Spleen (tissue), 11 donors: ENCODE data around the gene EP400. TPM values are rescaled to one million over a fixed set of nuclear protein-coding genes. Genes with fewer than 3 reads are reported as not detected.

ENCODE experiments used
- DNase-seq: peaks from one replicate; pipeline ENCODE4 v3.0.0-alpha.2; 2020
- H3K27ac ChIP-seq, 8 donors: fragments of 200-600 bp; sonication (generic) in 7 of 8; 1 replicate in 4 of 8; 2 replicates in 4 of 8; pipeline versions ENCODE4 v1.5.0 to v1.8.0; 2016 to 2021; ENCODE audit warnings: inconsistent platforms in 4 of 8, mild to moderate bottlenecking in 4 of 8, moderate library complexity in 1 of 8
- H3K27me3 ChIP-seq, 7 donors: fragments of 200-600 bp; sonication (generic) in 6 of 7; replicated peaks in 1 of 7; 1 replicate in 4 of 7; 2 replicates in 3 of 7; pipeline versions ENCODE4 v1.5.0 to v1.8.0; 2016 to 2021; ENCODE audit warnings: inconsistent platforms in 3 of 7, mild to moderate bottlenecking in 1 of 7
- H3K36me3 ChIP-seq, 6 donors: fragments of 200-600 bp; sonication (generic) in 5 of 6; 1 replicate in 4 of 6; 2 replicates in 2 of 6; pipeline versions ENCODE4 v1.5.0 to v1.8.0; 2016 to 2021; ENCODE audit warnings: inconsistent platforms in 2 of 6
- H3K4me1 ChIP-seq, 6 donors: fragments of 200-600 bp; sonication (generic) in 5 of 6; 1 replicate in 3 of 6; 2 replicates in 3 of 6; pipeline versions ENCODE4 v1.5.0 to v1.8.0; 2016 to 2021; ENCODE audit warnings: inconsistent platforms in 3 of 6
- H3K4me3 ChIP-seq, 8 donors: fragments of 200-600 bp; sonication (generic) in 7 of 8; 1 replicate in 4 of 8; 2 replicates in 4 of 8; pipeline versions ENCODE4 v1.5.0 to v1.8.0; 2016 to 2021; ENCODE audit warnings: inconsistent platforms in 4 of 8, mild to moderate bottlenecking in 4 of 8, moderate library complexity in 2 of 8
- H3K9me3 ChIP-seq, 8 donors: fragments of 200-600 bp; sonication (generic) in 7 of 8; 1 replicate in 4 of 8; 2 replicates in 4 of 8; pipeline versions ENCODE4 v1.5.0 to v1.8.0; 2016 to 2021; ENCODE audit warnings: inconsistent platforms in 4 of 8
- POLR2A ChIP-seq, 3 donors: fragments of 450-650 bp; IDR thresholded peaks; one replicate each; pipeline ENCODE4 v1.5.1; 2017; ENCODE audit warnings: antibody characterized with exemption in 3 of 3, mild to moderate bottlenecking in 1 of 3
- POLR2AphosphoS5 ChIP-seq, 3 donors: sonication (generic); formaldehyde crosslinking; IDR thresholded peaks; one replicate each; pipeline ENCODE4 v1.5.1; 2017; ENCODE audit warnings: antibody characterized with exemption in 3 of 3
- WGBS, 5 donors: extraction: QIAGEN DNeasy Blood & Tissue Kit in 3 of 5; methylation state at CpG; one replicate each; pipeline versions ENCODE4 v1.1.5 to v1.1.7; 2013 to 2018; 5-methylcytosine and 5-hydroxymethylcytosine counted together
- intact Hi-C: fragments of 100-400 bp; cut with DNase I; formaldehyde crosslinking; loops from one replicate; pipeline ENCODE4 v1.15.0; 2023; ENCODE audit warnings: low total_unique reads
- polyA plus RNA-seq, 3 donors: library from polyadenylated mRNA; stranded (reverse); fragments of 200-250 nt; gene quantifications; one replicate each; pipeline ENCODE4 v1.2.1, GENCODE V29; 2013
- total RNA-seq, 7 donors: library from RNA; depleted of rRNA in 3 of 7; stranded (reverse); fragments of >200 nt in 3 of 7; fragmentation: NEBNext Ultra II Directional in 4 of 7; extraction: Animal tissue kit (Norgen Biotek cat#: 25700) in 4 of 7; gene quantifications; one replicate each; pipeline versions ENCODE4 v1.1.0 to v1.2.1, GENCODE V29; 2016 to 2021
- TF ChIP-seq, protein P1 (sequence below), 11 experiments: fragments of 200-600 bp in 7 of 11; fragments of 450-650 bp in 4 of 11; sonication (generic) in 4 of 11; IDR thresholded peaks in 8 of 11; conservative IDR thresholded peaks in 3 of 11; 1 replicate in 7 of 11; 2 replicates in 4 of 11; pipeline versions ENCODE4 v1.4.0 to v1.8.0; 2016 to 2021; ENCODE audit warnings: antibody characterized with exemption in 11 of 11, inconsistent platforms in 4 of 11, mild to moderate bottlenecking in 1 of 11
- donor health status: healthy with polysubstance abuse.
- donor health status: DM: no; HTN: no; CAD: no; lungs with moderate emphysema.
- donor health status: DM: no; HTN: no; CAD: no.
- donor health status: Bipolar disorder and iron deficiency.
- donor health status: healthy.
- donor health status: DM: no; HTN: no; CAD: no.
- donor health status: DM: yes; HTN: yes; CAD: no.

Gene EP400
- total and polyA plus RNA-seq, 10 donors, result 11.8 to 70.2 (median 45.6) TPM

DNA sequence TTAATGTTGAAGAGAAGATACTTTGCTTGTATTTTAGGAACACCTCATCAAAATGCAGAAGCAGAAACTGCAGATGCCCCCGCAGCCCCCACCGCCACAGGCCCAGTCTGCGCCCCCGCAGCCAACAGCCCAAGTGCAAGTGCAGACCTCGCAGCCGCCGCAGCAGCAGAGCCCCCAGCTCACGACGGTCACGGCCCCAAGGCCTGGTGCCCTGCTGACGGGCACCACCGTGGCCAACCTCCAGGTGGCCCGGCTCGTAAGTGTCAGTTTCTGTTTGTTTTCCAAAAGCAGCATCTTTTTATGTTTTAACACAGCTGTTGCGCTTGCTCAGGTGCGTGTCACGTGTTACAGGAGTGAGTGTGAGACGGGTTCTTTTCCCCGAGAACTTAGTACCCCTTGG, 114.9 kb downstream of the EP400 start:
- DNase-seq, result peak; percentile 80
- Histone ChIP-seq H3K27ac (peak overlapping the region in 4 of 8 donors; percentile 28 to 58 (median 46)), H3K4me3 (peak overlapping the region in 1 of 8 donors; percentile 3), H3K9me3 (no peaks in the 10 kb centered on the region), H3K36me3 (peaks cover 0 to 100% (median 76%) of the 10 kb centered on the region in 6 donors), H3K27me3 (no peaks in the 10 kb centered on the region), H3K4me1 (peaks cover 0 to 65% (median 28%) of the 10 kb centered on the region in 6 donors)
- intact Hi-C loops, result no loop called here
- TF ChIP-seq, protein P1, sequence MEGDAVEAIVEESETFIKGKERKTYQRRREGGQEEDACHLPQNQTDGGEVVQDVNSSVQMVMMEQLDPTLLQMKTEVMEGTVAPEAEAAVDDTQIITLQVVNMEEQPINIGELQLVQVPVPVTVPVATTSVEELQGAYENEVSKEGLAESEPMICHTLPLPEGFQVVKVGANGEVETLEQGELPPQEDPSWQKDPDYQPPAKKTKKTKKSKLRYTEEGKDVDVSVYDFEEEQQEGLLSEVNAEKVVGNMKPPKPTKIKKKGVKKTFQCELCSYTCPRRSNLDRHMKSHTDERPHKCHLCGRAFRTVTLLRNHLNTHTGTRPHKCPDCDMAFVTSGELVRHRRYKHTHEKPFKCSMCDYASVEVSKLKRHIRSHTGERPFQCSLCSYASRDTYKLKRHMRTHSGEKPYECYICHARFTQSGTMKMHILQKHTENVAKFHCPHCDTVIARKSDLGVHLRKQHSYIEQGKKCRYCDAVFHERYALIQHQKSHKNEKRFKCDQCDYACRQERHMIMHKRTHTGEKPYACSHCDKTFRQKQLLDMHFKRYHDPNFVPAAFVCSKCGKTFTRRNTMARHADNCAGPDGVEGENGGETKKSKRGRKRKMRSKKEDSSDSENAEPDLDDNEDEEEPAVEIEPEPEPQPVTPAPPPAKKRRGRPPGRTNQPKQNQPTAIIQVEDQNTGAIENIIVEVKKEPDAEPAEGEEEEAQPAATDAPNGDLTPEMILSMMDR (IDR thresholded peaks at IDR 0.05 in 8 of 11, conservative IDR thresholded peaks at IDR 0.05 in 3 of 11), result peak in 2 of 11 experiments; percentile 15 to 36
- TF ChIP-seq POLR2A (IDR thresholded peaks at IDR 0.05), result no peak
- TF ChIP-seq POLR2AphosphoS5 (IDR thresholded peaks at IDR 0.05), result no peak
- 72 to 94% (median 85%) methylated on average over 15 to 19 of the region's 19 CpGs for WGBS, 5 donors

DNA sequence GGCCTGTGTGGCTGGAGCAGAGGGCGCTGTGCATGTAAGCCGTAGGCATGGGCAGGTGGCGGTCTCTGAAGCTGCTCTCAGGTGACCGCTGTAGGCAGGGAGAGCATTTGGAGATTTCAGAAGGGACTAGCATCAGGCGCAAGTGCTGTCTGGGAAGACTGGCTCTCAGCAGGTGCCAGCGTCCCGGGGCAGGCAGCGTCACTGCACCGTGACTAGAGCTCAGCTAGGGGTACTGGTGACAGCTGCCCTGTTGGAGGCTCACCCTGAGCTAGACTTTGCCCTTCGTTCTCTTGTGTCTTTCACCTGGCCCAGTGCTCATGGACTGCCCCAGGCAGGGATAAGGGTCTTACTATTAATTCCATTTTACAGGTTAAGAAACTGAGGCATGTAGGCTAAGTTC, 115.5 kb downstream of the EP400 start:
- DNase-seq, result peak; percentile 71
- intact Hi-C loops, result no loop called here
- 87 to 100% (median 90%) methylated on average over 10 of the region's 10 CpGs for WGBS, 5 donors
- H3K27ac ChIP-seq, result peak overlapping the region in 5 of 8 donors; percentile 28 to 58 (median 46)
- H3K36me3 ChIP-seq, result peaks cover 0 to 100% (median 79%) of the 10 kb centered on the region in 6 donors
- no peaks in the 10 kb centered on the region for H3K9me3 ChIP-seq
- no peak for TF ChIP-seq POLR2AphosphoS5 (IDR thresholded peaks at IDR 0.05)
- no peak for TF ChIP-seq POLR2A (IDR thresholded peaks at IDR 0.05)
- TF ChIP-seq, protein P1 (IDR thresholded peaks at IDR 0.05 in 8 of 11, conservative IDR thresholded peaks at IDR 0.05 in 3 of 11), result no peak
- H3K27me3 ChIP-seq, result no peaks in the 10 kb centered on the region
- H3K4me1 ChIP-seq, result peaks cover 0 to 71% (median 34%) of the 10 kb centered on the region in 6 donors
- peak overlapping the region in 1 of 8 donors; percentile 3 for H3K4me3 ChIP-seq

DNA sequence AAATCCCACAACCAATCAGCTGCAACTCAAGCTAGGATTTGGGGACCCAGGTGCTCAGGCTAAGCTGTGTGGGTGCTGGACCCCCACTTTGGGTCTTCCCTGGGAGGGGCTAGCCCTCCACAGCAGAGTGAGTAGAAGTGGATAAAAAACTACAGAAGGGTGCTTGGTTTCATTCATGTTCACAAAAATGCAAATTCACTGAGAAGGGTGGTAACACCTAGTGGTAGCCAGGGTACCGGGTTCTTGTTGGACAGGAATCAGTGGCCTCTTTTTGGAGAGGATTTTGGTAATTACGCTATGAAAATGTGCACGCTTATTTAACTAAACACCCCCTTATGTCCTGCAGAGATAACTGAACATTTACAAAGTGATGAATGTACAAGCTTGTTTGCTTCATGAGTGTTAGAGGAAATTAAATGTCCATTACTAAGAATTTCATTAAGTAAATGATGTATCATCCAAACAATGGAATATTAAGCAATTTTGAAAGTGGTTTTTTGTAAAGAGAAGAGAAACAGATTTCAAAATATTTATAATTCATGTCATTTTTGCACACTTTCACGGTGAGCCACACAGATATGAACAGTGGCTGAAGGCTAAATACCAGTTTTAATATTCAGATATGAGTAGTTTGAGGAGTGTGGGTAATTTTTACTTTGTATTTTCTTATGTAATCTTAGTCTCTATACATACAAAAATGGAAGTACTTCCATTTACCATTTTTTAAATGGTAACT, 116.0 kb downstream of the EP400 start:
- WGBS, 5 donors, result 65 to 79% (median 72%) methylated on average over 4 of the region's 4 CpGs
- Histone ChIP-seq H3K4me1 (peaks cover 0 to 77% (median 39%) of the 10 kb centered on the region in 6 donors), H3K4me3 (peak overlapping the region in 1 of 8 donors; percentile 31), H3K9me3 (no peaks in the 10 kb centered on the region), H3K36me3 (peaks cover 0 to 100% (median 82%) of the 10 kb centered on the region in 6 donors), H3K27me3 (no peaks in the 10 kb centered on the region), H3K27ac (peak overlapping the region in 5 of 8 donors; percentile 28 to 58 (median 46))
- no peak for DNase-seq
- intact Hi-C loops, result no loop called here
- TF ChIP-seq POLR2AphosphoS5 (IDR thresholded peaks at IDR 0.05) (no peak), POLR2A (IDR thresholded peaks at IDR 0.05) (no peak)
- TF ChIP-seq, protein P1 (IDR thresholded peaks at IDR 0.05 in 8 of 11, conservative IDR thresholded peaks at IDR 0.05 in 3 of 11), result no peak

DNA sequence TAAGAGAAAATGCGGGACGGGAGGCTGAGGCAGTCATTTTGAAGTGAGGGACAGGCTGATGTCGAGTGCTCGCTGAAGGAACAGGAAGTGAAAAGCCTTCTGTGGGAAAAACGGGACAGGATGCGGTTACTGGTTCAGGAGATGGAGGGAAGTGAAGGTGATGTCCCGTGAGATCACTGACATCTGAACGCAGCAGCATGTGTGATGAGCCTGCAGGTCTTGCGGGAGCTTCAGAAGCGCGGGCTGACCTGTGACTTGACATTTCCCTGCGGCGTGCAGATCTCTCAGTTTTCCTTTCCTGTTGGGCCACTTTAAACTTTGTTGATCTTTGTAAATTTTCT, 116.6 kb downstream of the EP400 start:
- Histone ChIP-seq H3K27ac (peak overlapping the region in 4 of 8 donors; percentile 9 to 58 (median 38)), H3K36me3 (peaks cover 0 to 100% (median 79%) of the 10 kb centered on the region in 6 donors), H3K9me3 (no peaks in the 10 kb centered on the region), H3K4me1 (peaks cover 0 to 82% (median 43%) of the 10 kb centered on the region in 6 donors), H3K4me3 (peak overlapping the region in 1 of 8 donors; percentile 31), H3K27me3 (no peaks in the 10 kb centered on the region)
- peak in 2 of 3 donors; percentile 49 to 74 for TF ChIP-seq POLR2AphosphoS5 (IDR thresholded peaks at IDR 0.05)
- TF ChIP-seq, protein P1 (IDR thresholded peaks at IDR 0.05 in 8 of 11, conservative IDR thresholded peaks at IDR 0.05 in 3 of 11), result no peak
- intact Hi-C loops, result no loop called here
- peak; percentile 73 for DNase-seq
- 16 to 36% (median 20%) methylated on average over 13 of the region's 13 CpGs for WGBS, 5 donors
